ENCODE results near the gene SPEF1. TPM values are rescaled to one million over a fixed set of nuclear protein-coding genes. Genes with fewer than 3 reads are reported as not detected.

Gene SPEF1
- total RNA-seq = 0.18 TPM in 1 of 2 replicates, not detected in the other

DNA sequence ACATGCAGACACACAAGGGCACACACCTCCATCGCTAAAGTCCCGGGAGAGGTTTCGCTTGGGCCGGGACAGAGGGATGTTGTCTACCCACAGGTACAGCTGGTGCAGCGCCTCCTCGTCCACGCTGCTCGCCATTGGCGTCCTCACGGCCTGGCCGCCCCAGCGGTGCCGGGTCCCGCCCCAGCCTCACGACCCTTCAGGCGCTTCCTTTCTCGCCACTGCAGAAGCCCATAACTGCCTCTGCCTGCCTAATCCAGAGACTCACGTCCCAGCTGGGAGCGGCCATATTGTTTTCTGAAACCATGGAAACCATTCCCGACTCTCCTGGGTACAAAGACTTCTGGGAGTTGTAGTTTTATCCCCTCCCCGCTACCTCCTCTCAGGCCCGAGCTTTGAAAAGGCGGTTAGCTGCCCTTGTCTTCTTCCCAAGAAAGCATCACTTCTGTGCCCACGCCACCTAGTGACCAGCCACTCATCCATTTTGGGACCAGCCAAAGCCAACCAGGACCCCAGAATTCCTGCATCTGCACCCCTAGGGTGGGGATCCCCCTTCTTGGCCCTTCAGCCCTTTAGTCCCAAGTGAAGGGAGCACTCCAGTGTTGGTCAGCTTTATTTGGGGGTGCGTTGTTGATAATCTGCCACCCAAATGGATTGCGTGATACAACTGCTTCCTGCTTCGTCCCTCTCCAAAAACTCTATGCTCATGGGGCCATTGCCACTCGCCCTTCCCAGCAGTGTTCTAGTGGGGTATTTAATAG, at the start of gene SPEF1:
Gene SPEF1, minus strand, starts transcription at position 296 of the 758 bp plus-strand sequence. Its CDS starts 161 bp downstream, at position 135.

GRCh38 chr20:3820048-3820900, 39.0 kb upstream of the SPEF1 start, which contains the start of gene AP5S1:
TSS of gene AP5S1 (plus strand) at chr20:3820547. CDS start at chr20:3822118, 1,571 bp downstream.

DNA sequence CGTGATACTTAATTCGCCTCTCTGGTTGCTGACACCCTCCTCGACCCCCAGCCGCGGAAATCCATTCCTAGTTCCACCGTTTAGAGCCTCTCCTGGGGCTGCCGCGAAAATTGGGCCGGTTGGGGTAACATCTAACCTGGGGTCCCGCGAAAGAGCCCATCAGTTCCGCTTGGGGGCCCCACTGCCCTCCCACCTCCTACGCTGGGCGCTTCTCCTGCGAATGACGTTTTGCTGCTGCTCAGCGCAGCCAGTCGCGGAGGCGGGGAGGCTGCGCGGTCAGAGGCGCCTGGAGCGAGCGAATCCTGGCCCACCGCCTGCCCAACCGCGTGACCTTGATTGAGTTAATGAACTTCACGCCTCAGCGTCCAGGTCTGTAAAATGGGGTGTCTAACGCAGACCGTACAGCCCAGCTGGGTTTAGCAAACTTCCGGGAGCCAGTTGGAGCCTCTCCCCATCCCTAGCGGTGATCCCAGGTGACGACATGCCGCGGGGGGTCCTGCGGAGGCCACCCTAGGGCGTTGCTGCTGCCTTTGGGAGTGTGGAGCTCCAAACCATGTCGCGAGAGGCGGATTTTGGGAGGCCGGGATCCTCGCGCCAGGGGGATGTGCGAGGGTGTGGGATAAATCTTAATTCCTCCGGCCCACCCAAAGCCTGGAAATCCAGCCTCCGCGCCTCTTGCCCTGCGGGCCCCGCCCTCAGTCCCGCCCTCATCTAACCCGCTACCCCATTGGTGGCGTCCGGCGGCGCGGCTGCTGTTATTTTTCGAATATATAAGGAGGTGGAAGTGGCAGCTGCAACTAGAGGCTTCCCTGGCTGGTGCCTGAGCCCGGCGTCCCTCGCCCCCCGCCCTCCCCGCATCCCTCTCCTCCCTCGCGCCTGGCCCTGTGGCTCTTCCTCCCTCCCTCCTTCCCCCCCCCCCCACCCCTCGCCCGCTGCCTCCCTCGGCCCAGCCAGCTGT, 14.5 kb upstream of the SPEF1 start, which contains the start of gene CDC25B:
Gene CDC25B, plus strand, starts transcription at position 800 of the 958 bp plus-strand sequence. CDS start 222 bp downstream, outside the sequence.

GRCh38 chr20:3786665-3787323, 5.5 kb upstream of the SPEF1 start, which contains the start of gene CENPB:
TSS of gene CENPB (minus strand) at chr20:3786740. CDS start at chr20:3786483, 257 bp downstream.

GRCh38 chr20:3767427-3768341, 13.6 kb downstream of the SPEF1 start, which contains the start of gene ADISSP:
TSS of gene ADISSP (minus strand) at chr20:3767753. CDS start at chr20:3760100, 7,653 bp downstream.

DNA sequence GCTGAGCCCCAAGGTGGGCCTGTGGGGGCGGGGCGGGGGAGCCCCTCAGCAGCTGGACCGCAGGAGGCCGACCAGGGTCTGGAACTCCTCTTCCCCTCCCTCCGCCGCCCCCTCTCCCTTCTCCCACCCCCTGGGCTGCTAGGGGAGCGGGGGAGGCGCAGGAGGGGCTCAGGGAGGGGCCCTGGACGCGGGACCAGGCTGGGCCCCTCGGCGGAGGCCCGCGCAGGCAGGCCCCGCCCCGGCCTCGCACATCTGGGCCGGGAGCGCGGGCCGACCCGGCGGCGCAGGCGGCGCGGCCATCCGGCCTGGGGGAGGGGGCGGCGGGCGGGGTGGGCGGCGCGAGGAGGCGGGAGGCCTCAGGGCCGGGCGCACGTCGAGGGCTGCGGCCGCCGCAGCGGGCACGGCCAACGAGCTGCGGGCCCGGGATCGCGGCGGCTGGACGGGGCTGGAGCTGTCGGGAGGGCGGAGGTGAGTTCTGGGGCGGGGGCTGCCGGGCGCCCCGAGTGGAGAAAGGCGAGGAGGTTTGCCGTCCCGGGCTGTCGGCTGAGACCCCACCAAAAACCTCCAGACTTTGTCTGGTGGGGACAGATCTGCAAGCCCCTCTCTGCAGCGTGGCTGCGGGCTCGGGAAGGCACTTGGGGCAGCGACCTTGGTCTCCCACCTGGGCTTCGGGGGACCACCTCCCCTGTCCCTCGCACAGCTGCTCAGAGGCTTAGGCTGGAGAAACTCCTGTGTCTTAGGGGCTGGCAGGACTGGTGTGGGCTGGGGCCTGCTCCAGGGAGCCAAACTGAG, 48.7 kb downstream of the SPEF1 start, which contains the start of gene HSPA12B:
Gene HSPA12B, plus strand, starts transcription at position 359 of the 792 bp plus-strand sequence. CDS start 5,990 bp downstream, outside the sequence.

Other genes starting within 250 kb of the SPEF1 start
- gene GFRA4, start 118.0 kb downstream of the SPEF1 start, total RNA-seq = not detected in 2 replicates
- gene ADAM33, start 99.4 kb downstream of the SPEF1 start, total RNA-seq = 8.4 and 11.2 TPM in 2 replicates
- not detected in 2 replicates for gene SIGLEC1, start 68.8 kb downstream of the SPEF1 start, total RNA-seq
- gene HSPA12B, start 48.8 kb downstream of the SPEF1 start, total RNA-seq = 0.72 and 1.1 TPM in 2 replicates
- 29.4 and 33.7 TPM in 2 replicates for gene ADISSP, start 13.7 kb downstream of the SPEF1 start, total RNA-seq
- 78.6 and 85.0 TPM in 2 replicates for gene CENPB, start 5.3 kb upstream of the SPEF1 start, total RNA-seq
- gene CDC25B, start 14.9 kb upstream of the SPEF1 start, total RNA-seq = 48.6 and 48.8 TPM in 2 replicates
- gene AP5S1, start 39.1 kb upstream of the SPEF1 start, total RNA-seq = 19.9 and 22.4 TPM in 2 replicates
- 24.0 and 24.3 TPM in 2 replicates for gene MAVS, start 65.4 kb upstream of the SPEF1 start, total RNA-seq
- 27.1 and 36.0 TPM in 2 replicates for gene PANK2, start 107.9 kb upstream of the SPEF1 start, total RNA-seq
- gene RNF24, start 234.1 kb upstream of the SPEF1 start, total RNA-seq = 34.3 and 37.2 TPM in 2 replicates